Lung (tissue), 12 donors: ENCODE measurements around the gene GPR87. TPM values are rescaled to one million over a fixed set of nuclear protein-coding genes. Genes with fewer than 3 reads are reported as not detected.

ENCODE experiments used
- ATAC-seq: fragments of 200-7000 bp; cut with Tn5 transposase; one replicate; pipeline ENCODE4 v1.9.1; 2020; ENCODE audit warnings: moderate number of reproducible peaks; ENCODE audit not compliant: insufficient read depth, low FRiP score
- DNase-seq, 3 donors: peaks; one replicate each; pipeline ENCODE4 v3.0.0-alpha.2; 2013 to 2017
- H3K27ac ChIP-seq, 2 donors: one replicate each; pipeline ENCODE4 v1.5.1; 2013; ENCODE audit warnings: mild to moderate bottlenecking in 2 of 2, moderate library complexity in 2 of 2, control low read depth in 1 of 2, inconsistent platforms in 1 of 2, low read depth in 1 of 2, low read length in 1 of 2
- H3K27me3 ChIP-seq, 3 donors: one replicate each; pipeline ENCODE4 v1.5.1; 2013; ENCODE audit warnings: low read length in 2 of 3; ENCODE audit not compliant: control insufficient read depth in 3 of 3, insufficient read depth in 3 of 3
- H3K36me3 ChIP-seq, 4 donors: one replicate each; pipeline ENCODE4 v1.5.1; 2013; ENCODE audit warnings: low read length in 4 of 4, mild to moderate bottlenecking in 1 of 4, moderate library complexity in 1 of 4; ENCODE audit not compliant: control insufficient read depth in 4 of 4, insufficient read depth in 4 of 4
- H3K4me1 ChIP-seq, 5 donors: one replicate each; pipeline ENCODE4 v1.5.1; 2013; ENCODE audit warnings: low read length in 5 of 5, mild to moderate bottlenecking in 2 of 5, moderate library complexity in 1 of 5; ENCODE audit not compliant: control insufficient read depth in 5 of 5, insufficient read depth in 5 of 5
- H3K4me3 ChIP-seq: one replicate; pipeline ENCODE4 v1.5.1; 2013; ENCODE audit warnings: mild to moderate bottlenecking, control low read depth, moderate library complexity
- H3K9ac ChIP-seq, 2 donors: one replicate each; pipeline ENCODE4 v1.5.1; 2013; ENCODE audit warnings: low read length in 2 of 2, control low read depth in 1 of 2; ENCODE audit not compliant: insufficient read depth in 1 of 2
- H3K9me3 ChIP-seq, 4 donors: one replicate each; pipeline ENCODE4 v1.5.1; 2013; ENCODE audit warnings: low read length in 3 of 4, mild to moderate bottlenecking in 1 of 4, moderate library complexity in 1 of 4; ENCODE audit not compliant: control insufficient read depth in 4 of 4, insufficient read depth in 3 of 4
- WGBS, 2 donors: extraction: QIAGEN DNeasy Blood & Tissue Kit; methylation state at CpG; one replicate each; pipeline ENCODE4 v1.1.7; 2013; 5-methylcytosine and 5-hydroxymethylcytosine counted together
- polyA plus RNA-seq, 2 donors: library from polyadenylated mRNA; stranded (reverse); fragments of 200-250 nt; gene quantifications; one replicate each; pipeline ENCODE4 v1.2.1, GENCODE V29; 2013
- total RNA-seq, 2 donors: library from RNA; depleted of rRNA in 1 of 2; stranded (reverse); fragments of >200 nt in 1 of 2; gene quantifications; one replicate each; pipeline ENCODE4 v1.2.1, GENCODE V29; 2014 to 2021
- TF ChIP-seq, protein P1 (sequence below): IDR thresholded peaks from 2 replicates; pipeline ENCODE4 v1.5.1; 2012; ENCODE audit warnings: mild to moderate bottlenecking; ENCODE audit errors: control extremely low read depth, extremely low read depth
- donor health status: control.
- donor health status: control.
- donor health status: Bipolar disorder and iron deficiency.
- donor health status: healthy.
- donor health status: DM: yes; HTN: yes; CAD: no.

Gene GPR87
- total and polyA plus RNA-seq, 4 donors = 0.28 to 1.5 (median 1.3) TPM

- WGBS, 2 donors = 27 to 46% methylated on average over 1 of the region's 1 CpG
- no peaks in the 10 kb centered on the region for H3K27me3 ChIP-seq
- DNase-seq (no peak), ATAC-seq (no peak)
- no peaks in the 10 kb centered on the region for H3K36me3 ChIP-seq
- TF ChIP-seq, protein P1, sequence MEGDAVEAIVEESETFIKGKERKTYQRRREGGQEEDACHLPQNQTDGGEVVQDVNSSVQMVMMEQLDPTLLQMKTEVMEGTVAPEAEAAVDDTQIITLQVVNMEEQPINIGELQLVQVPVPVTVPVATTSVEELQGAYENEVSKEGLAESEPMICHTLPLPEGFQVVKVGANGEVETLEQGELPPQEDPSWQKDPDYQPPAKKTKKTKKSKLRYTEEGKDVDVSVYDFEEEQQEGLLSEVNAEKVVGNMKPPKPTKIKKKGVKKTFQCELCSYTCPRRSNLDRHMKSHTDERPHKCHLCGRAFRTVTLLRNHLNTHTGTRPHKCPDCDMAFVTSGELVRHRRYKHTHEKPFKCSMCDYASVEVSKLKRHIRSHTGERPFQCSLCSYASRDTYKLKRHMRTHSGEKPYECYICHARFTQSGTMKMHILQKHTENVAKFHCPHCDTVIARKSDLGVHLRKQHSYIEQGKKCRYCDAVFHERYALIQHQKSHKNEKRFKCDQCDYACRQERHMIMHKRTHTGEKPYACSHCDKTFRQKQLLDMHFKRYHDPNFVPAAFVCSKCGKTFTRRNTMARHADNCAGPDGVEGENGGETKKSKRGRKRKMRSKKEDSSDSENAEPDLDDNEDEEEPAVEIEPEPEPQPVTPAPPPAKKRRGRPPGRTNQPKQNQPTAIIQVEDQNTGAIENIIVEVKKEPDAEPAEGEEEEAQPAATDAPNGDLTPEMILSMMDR = no peak
- H3K4me1 ChIP-seq = no peaks in the 10 kb centered on the region
- no peak overlapping the region for H3K27ac ChIP-seq
- no peak overlapping the region for H3K9ac ChIP-seq
- H3K9me3 ChIP-seq = no peaks in the 10 kb centered on the region
- no peak overlapping the region for H3K4me3 ChIP-seq
These were observed 4.9 kb upstream of the GPR87 start for GRCh38 chr3:151321526-151321925.

DNA sequence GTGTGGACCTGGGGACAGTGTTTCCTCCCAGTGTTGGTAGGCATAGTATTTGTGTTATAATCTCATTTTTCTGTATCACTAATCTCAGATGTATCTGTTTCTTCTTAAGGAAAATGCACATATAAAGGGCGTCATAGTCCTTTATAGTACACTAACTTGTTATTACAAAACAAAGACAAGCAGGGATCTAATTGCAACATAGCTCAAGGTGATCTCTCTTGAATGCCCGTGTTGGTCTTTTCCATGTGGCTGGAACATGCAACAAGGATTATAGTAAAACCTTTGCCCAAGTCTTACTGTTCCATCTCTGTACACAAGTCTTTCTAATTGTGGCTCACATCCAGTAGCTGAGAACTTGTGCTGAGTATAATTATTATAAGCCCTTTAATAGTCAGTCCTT lies 3.5 kb upstream of the GPR87 start:
- Histone ChIP-seq H3K36me3 (no peaks in the 10 kb centered on the region), H3K9me3 (no peaks in the 10 kb centered on the region), H3K27me3 (no peaks in the 10 kb centered on the region), H3K9ac (no peak overlapping the region), H3K27ac (no peak overlapping the region), H3K4me3 (no peak overlapping the region), H3K4me1 (no peaks in the 10 kb centered on the region)
- DNase-seq (no peak), ATAC-seq (no peak)
- TF ChIP-seq, protein P1 = no peak
- 58 to 76% methylated on average over 2 of the region's 2 CpGs for WGBS, 2 donors

GRCh38 chr3:151319628-151320027 lies 3.0 kb upstream of the GPR87 start:
- H3K27me3 ChIP-seq = no peaks in the 10 kb centered on the region
- no peaks in the 10 kb centered on the region for H3K4me1 ChIP-seq
- TF ChIP-seq, protein P1 = no peak
- WGBS, 2 donors = 85 to 88% methylated on average over 4 of the region's 4 CpGs
- H3K36me3 ChIP-seq = no peaks in the 10 kb centered on the region
- ATAC-seq = no peak
- H3K4me3 ChIP-seq = no peak overlapping the region
- H3K9ac ChIP-seq = no peak overlapping the region
- no peak overlapping the region for H3K27ac ChIP-seq
- no peak for DNase-seq
- peaks cover 0 to 3% (median 0%) of the 10 kb centered on the region in 4 donors for H3K9me3 ChIP-seq

DNA sequence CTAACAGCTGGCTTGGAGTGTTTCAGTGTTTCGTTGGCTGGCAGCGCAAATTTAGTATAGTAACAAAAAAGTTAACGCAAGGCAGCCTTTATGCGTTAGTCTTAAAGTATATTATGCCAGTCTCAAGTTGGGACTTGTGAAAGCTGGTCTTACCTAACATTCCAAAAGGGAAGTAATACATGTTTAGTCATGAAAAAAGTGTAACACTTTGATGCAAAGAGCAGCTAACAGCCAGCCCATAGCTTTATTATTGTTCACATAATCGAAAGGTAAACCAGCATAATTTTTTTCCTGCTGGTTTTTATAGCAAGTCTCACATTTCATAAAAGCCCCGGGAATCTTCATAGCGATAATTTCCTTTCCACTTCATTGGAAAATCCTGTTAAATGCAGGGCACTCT lies 2.4 kb upstream of the GPR87 start:
- TF ChIP-seq, protein P1 = no peak
- ATAC-seq = no peak
- Histone ChIP-seq H3K36me3 (no peaks in the 10 kb centered on the region), H3K9ac (no peak overlapping the region), H3K9me3 (peaks cover 0 to 3% (median 0%) of the 10 kb centered on the region in 4 donors), H3K27ac (no peak overlapping the region), H3K27me3 (no peaks in the 10 kb centered on the region), H3K4me1 (no peaks in the 10 kb centered on the region), H3K4me3 (no peak overlapping the region)
- 38 to 70% methylated on average over 7 of the region's 7 CpGs for WGBS, 2 donors
- DNase-seq = no peak
